AG04450 (cell line): ENCODE data around the gene HAPLN2. TPM values are rescaled to one million over a fixed set of nuclear protein-coding genes. Genes with fewer than 3 reads are reported as not detected.

Experiments used
- CTCF ChIA-PET: fragments of 300-600, 350-600 bp; formaldehyde crosslinking; extraction: SDS; loops from one replicate; lab custom pipeline; 2022; ENCODE audit warnings: antibody characterized with exemption, inconsistent platforms; lab: Charles Lee
- POLR2A ChIA-PET: fragments of 350-600 bp; formaldehyde crosslinking; extraction: SDS; loops from one replicate; lab custom pipeline; 2021; ENCODE audit warnings: antibody characterized with exemption, inconsistent platforms; lab: Yijun Ruan, JAX
- DNase-seq: peaks from one replicate; pipeline ENCODE4 v3.0.0-alpha.2; 2011; ENCODE audit warnings: low read depth, low spot score
- H3K27ac ChIP-seq: one replicate; pipeline ENCODE4 v1.5.1; 2012; ENCODE audit warnings: low read depth, low read length, control low read depth
- H3K27me3 ChIP-seq: one replicate; pipeline ENCODE4 v1.6.0; 2012; ENCODE audit warnings: low read length; ENCODE audit not compliant: control insufficient read depth, insufficient read depth
- H3K4me3 ChIP-seq: 2 replicates; pipeline ENCODE4 v1.5.1; 2011; ENCODE audit warnings: mild to moderate bottlenecking, low read depth, low read length, control low read depth
- H3K9me3 ChIP-seq: 2 replicates; pipeline ENCODE4 v1.5.1; 2012; ENCODE audit warnings: low read length; ENCODE audit not compliant: control insufficient read depth, insufficient read depth
- polyA plus RNA-seq: library from polyadenylated mRNA; depleted of rRNA; stranded (reverse); fragments of >200 nt; gene quantifications from 2 replicates; pipeline ENCODE4 v1.2.3, GENCODE V29; 2011
- TF ChIP-seq, protein P1 (sequence below): IDR thresholded peaks from 2 replicates; pipeline ENCODE4 v1.5.1; 2011; ENCODE audit warnings: low read depth, low read length, control low read depth, inconsistent platforms

Gene HAPLN2
- polyA plus RNA-seq, 1 experiment: not detected

DNA sequence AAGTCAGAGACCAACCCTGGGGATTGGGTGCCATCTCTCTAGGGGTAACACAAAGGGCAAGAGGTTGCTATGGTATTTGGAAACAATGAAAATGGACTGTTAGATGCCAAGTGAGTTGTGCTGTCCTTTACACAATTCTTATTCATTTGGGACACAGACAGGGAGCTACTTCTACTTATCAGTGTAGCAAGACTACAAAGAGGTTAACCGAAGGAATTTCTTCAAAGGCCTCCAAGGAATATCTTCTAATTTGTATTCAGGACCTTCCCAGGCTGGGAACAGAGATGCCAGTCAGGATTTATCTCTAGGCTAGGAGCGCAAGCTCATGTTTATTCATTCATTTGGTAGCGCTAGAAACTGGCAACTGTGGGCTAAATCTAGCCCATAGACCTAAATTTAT, 25.0 kb upstream of the HAPLN2 start:
- POLR2A ChIA-PET: interaction anchor here (0.6 to 1.0 kb wide), 2 partner anchors 20 to 93 kb away, joined by 3 to 4 read pairs; partner anchors contain the start of gene MEF2D
- CTCF ChIA-PET: interaction anchor here (0.8 to 1.0 kb wide), 4 partner anchors 14 to 148 kb away, joined by 3 to 5 read pairs (median 4); no protein-coding TSS in a partner anchor

GRCh38 chr1:156595016-156595415, 24.2 kb upstream of the HAPLN2 start:
- no peaks in the 10 kb centered on the region for H3K27me3 ChIP-seq
- CTCF ChIA-PET: no interaction called here
- no peak overlapping the region for H3K27ac ChIP-seq
- POLR2A ChIA-PET: no interaction called here
- no peak overlapping the region for H3K4me3 ChIP-seq
- DNase-seq: no peak
- no peaks in the 10 kb centered on the region; the same call in 1 of the 2 replicates for H3K9me3 ChIP-seq
- TF ChIP-seq, protein P1, sequence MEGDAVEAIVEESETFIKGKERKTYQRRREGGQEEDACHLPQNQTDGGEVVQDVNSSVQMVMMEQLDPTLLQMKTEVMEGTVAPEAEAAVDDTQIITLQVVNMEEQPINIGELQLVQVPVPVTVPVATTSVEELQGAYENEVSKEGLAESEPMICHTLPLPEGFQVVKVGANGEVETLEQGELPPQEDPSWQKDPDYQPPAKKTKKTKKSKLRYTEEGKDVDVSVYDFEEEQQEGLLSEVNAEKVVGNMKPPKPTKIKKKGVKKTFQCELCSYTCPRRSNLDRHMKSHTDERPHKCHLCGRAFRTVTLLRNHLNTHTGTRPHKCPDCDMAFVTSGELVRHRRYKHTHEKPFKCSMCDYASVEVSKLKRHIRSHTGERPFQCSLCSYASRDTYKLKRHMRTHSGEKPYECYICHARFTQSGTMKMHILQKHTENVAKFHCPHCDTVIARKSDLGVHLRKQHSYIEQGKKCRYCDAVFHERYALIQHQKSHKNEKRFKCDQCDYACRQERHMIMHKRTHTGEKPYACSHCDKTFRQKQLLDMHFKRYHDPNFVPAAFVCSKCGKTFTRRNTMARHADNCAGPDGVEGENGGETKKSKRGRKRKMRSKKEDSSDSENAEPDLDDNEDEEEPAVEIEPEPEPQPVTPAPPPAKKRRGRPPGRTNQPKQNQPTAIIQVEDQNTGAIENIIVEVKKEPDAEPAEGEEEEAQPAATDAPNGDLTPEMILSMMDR: no peak

More for the DNA sequence above, 25.0 kb upstream of the HAPLN2 start:
- Histone ChIP-seq H3K9me3 (no peaks in the 10 kb centered on the region; the same call in 1 of the 2 replicates), H3K27ac (no peak overlapping the region), H3K27me3 (no peaks in the 10 kb centered on the region), H3K4me3 (no peak overlapping the region)
- TF ChIP-seq, protein P1: no peak
- no peak for DNase-seq

GRCh38 chr1:156596426-156596825, 22.8 kb upstream of the HAPLN2 start:
- Histone ChIP-seq H3K27me3 (no peaks in the 10 kb centered on the region), H3K27ac (no peak overlapping the region), H3K4me3 (no peak overlapping the region), H3K9me3 (no peaks in the 10 kb centered on the region; the same call in 1 of the 2 replicates)
- DNase-seq: no peak
- ChIA-PET CTCF (interaction anchor here (0.6 to 2.9 kb wide), 2 partner anchors 12 to 64 kb away, joined by 3 to 8 read pairs; no protein-coding TSS in a partner anchor), POLR2A (no interaction called here)
- TF ChIP-seq, protein P1: no peak

DNA sequence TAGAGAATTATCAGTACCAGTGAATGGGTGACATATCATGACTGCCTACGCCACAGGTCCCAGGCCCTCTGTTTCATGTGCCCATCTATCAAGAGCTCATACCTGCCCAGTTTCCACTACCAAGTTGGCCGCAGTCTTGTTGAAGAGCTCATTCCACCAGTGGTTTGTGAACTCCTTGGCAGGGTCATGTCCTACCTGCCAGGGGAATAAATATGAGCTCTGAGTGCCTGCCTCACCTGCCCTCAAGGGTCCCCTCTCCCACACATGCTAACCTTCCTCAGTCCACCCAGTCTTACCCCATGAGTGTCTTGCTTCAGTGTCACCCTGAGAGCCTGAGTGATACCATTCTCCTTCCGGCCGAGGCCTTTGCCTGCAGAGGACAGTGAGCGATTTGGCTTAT, 21.1 kb upstream of the HAPLN2 start:
- H3K9me3 ChIP-seq: no peaks in the 10 kb centered on the region
- H3K27me3 ChIP-seq: no peaks in the 10 kb centered on the region
- POLR2A ChIA-PET: no interaction called here
- TF ChIP-seq, protein P1: no peak
- CTCF ChIA-PET: interaction anchor here (0.6 to 2.9 kb wide), 2 partner anchors 11 to 13 kb away, joined by 3 to 8 read pairs; no protein-coding TSS in a partner anchor
- no peak overlapping the region for H3K4me3 ChIP-seq
- H3K27ac ChIP-seq: no peak overlapping the region
- no peak for DNase-seq

DNA sequence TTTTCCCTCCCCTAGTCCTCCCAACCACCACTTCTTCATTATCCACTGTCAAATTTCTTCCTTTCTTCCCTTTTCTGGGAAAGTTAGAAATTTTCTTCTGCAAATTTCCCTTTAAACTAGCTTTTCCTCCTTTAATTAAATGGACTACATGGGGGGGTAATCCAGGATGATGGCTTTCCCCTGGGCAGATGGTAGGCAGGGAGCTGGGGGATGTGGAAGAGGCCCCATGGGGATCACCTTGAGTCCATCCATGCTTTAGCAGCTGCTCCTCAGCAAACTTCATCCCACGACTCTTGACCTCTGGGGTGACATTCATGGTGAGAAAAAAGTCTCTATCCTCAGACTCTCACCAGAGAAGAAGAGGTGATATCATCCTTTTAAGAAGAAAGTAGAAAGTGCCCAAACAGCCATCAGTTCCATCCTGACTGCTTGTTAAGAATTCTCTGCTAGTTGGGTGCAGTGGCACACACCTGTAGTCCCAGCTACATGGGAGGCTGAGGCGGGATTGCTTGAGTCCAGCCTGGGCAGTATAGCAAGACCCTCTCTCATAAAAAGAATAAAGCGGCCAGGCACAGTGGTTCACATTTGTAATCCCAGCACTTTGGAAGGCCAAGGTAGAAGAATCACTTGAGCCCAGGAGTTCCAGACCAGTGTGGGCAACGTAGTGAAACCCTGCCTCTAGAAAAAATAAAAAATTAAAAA, 20.3 kb upstream of the HAPLN2 start:
- ChIA-PET CTCF (interaction anchor here (0.6 to 2.9 kb wide), 2 partner anchors 10 to 14 kb away, joined by 3 to 8 read pairs; no protein-coding TSS in a partner anchor), POLR2A (no interaction called here)
- TF ChIP-seq, protein P1: no peak
- Histone ChIP-seq H3K9me3 (no peaks in the 10 kb centered on the region), H3K27me3 (no peaks in the 10 kb centered on the region), H3K27ac (no peak overlapping the region), H3K4me3 (no peak overlapping the region)
- no peak for DNase-seq
